ENCODE data around the gene TNFAIP8L2.

TNFAIP8L2 gene

GRCh38 chr1:151156515-151156819 lies at the start of gene TNFAIP8L2:
Gene TNFAIP8L2 (plus strand): TSS chr1:151156649. CDS start chr1:151158698, 2,049 bp downstream.
- TF ChIP-seq CTCF (conservative IDR thresholded peaks at IDR 0.05; ENCODE audit: control insufficient read depth, insufficient read depth, low read depth, low read length) = no peak
- no peak within 1 kb of the TSS for H3K4me3 ChIP-seq (ENCODE audit: control insufficient read depth, low read depth, low read length)
- no peak for DNase-seq (ENCODE audit: low read depth)

- H3K4me3 ChIP-seq (ENCODE audit: control insufficient read depth, low read depth, low read length) = no peak overlapping the region
- peak; percentile 69 for DNase-seq (ENCODE audit: low read depth)
- TF ChIP-seq CTCF (conservative IDR thresholded peaks at IDR 0.05; ENCODE audit: control insufficient read depth, insufficient read depth, low read depth, low read length) = no peak
These were observed 49.6 kb upstream of the TNFAIP8L2 start for GRCh38 chr1:151106894-151107293.

GRCh38 chr1:151108331-151108730 lies 48.1 kb upstream of the TNFAIP8L2 start:
- H3K4me3 ChIP-seq (ENCODE audit: control insufficient read depth, low read depth, low read length) = no peak overlapping the region
- DNase-seq (ENCODE audit: low read depth) = no peak
- TF ChIP-seq CTCF (conservative IDR thresholded peaks at IDR 0.05; ENCODE audit: control insufficient read depth, insufficient read depth, low read depth, low read length) = no peak

GRCh38 chr1:151113877-151114276 lies 42.6 kb upstream of the TNFAIP8L2 start:
- DNase-seq (ENCODE audit: low read depth) = no peak

GRCh38 chr1:151124763-151125403 lies 31.6 kb upstream of the TNFAIP8L2 start:
- no peak for TF ChIP-seq CTCF (conservative IDR thresholded peaks at IDR 0.05; ENCODE audit: control insufficient read depth, insufficient read depth, low read depth, low read length)
- H3K4me3 ChIP-seq (ENCODE audit: control insufficient read depth, low read depth, low read length) = no peak overlapping the region
- no peak for DNase-seq (ENCODE audit: low read depth)

More at GRCh38 chr1:151113877-151114276, 42.6 kb upstream of the TNFAIP8L2 start:
- no peak overlapping the region for H3K4me3 ChIP-seq (ENCODE audit: control insufficient read depth, low read depth, low read length)
- TF ChIP-seq CTCF (conservative IDR thresholded peaks at IDR 0.05; ENCODE audit: control insufficient read depth, insufficient read depth, low read depth, low read length) = no peak

- TF ChIP-seq CTCF (conservative IDR thresholded peaks at IDR 0.05; ENCODE audit: control insufficient read depth, insufficient read depth, low read depth, low read length) = no peak
- H3K4me3 ChIP-seq (ENCODE audit: control insufficient read depth, low read depth, low read length) = no peak overlapping the region
These were observed 27.6 kb upstream of the TNFAIP8L2 start for GRCh38 chr1:151128800-151129199.

More at GRCh38 chr1:151128800-151129199, 27.6 kb upstream of the TNFAIP8L2 start:
- no peak for DNase-seq (ENCODE audit: low read depth)

Measured in fibroblast of mammary gland (primary cell).